Hematopoietic multipotent progenitor cell treated with erythropoietin and hydrocortisone succinate and interleukin-3 and kit ligand, for 17 days (in vitro differentiated cells): ENCODE results near the gene GOLGA6L26.
A peak's percentile ranks its signal among the peaks of the same experiment; 100 is the strongest.
"Not testable (repeated sequence)": the region's sequence is repeated elsewhere in the genome, so short reads cannot be mapped to it uniquely, and the experiment has no call there.

Source experiments
- DNase-seq: peaks from one replicate; pipeline ENCODE4 v3.0.0-alpha.2; 2015; ENCODE audit warnings: low spot score

GOLGA6L26 gene

GRCh38 chr15:23334096-23334495, at the start of gene GOLGA6L26:
Gene GOLGA6L26 (minus strand): TSS chr15:23334196. CDS start chr15:23334135, 61 bp downstream.
- not testable (repeated sequence) for DNase-seq

GRCh38 chr15:23381192-23381591, 47.2 kb upstream of the GOLGA6L26 start:
- DNase-seq: not testable (repeated sequence)

GRCh38 chr15:23380700-23381099, 46.7 kb upstream of the GOLGA6L26 start:
- DNase-seq: not testable (repeated sequence)

- DNase-seq: not testable (repeated sequence)
Observed at GRCh38 chr15:23378946-23379345, 45.0 kb upstream of the GOLGA6L26 start.

GRCh38 chr15:23374226-23374625, 40.2 kb upstream of the GOLGA6L26 start:
- not testable (repeated sequence) for DNase-seq

- not testable (repeated sequence) for DNase-seq
Observed at GRCh38 chr15:23372891-23373600, 39.0 kb upstream of the GOLGA6L26 start.

- no peak for DNase-seq
Observed at GRCh38 chr15:23372284-23372683, 38.3 kb upstream of the GOLGA6L26 start.

GRCh38 chr15:23371868-23372267, 37.9 kb upstream of the GOLGA6L26 start:
- not testable (repeated sequence) for DNase-seq

- not testable (repeated sequence) for DNase-seq
Observed at GRCh38 chr15:23371134-23371533, 37.1 kb upstream of the GOLGA6L26 start.

- DNase-seq: no peak
Observed at GRCh38 chr15:23370578-23370977, 36.6 kb upstream of the GOLGA6L26 start.

- not testable (repeated sequence) for DNase-seq
Observed at GRCh38 chr15:23364261-23364660, 30.3 kb upstream of the GOLGA6L26 start.

GRCh38 chr15:23362622-23363021, 28.6 kb upstream of the GOLGA6L26 start:
- not testable (repeated sequence) for DNase-seq

GRCh38 chr15:23354448-23354847, 20.5 kb upstream of the GOLGA6L26 start, which contains the start of gene GOLGA8S:
Gene GOLGA8S (plus strand): TSS chr15:23354748. CDS start chr15:23354810, 62 bp downstream.
- not testable (repeated sequence) for DNase-seq

- not testable (repeated sequence) for DNase-seq
Observed at GRCh38 chr15:23311233-23311632, 22.8 kb downstream of the GOLGA6L26 start.

- not testable (repeated sequence) for DNase-seq
Observed at GRCh38 chr15:23305921-23306320, 28.1 kb downstream of the GOLGA6L26 start.

- not testable (repeated sequence) for DNase-seq
Observed at GRCh38 chr15:23304805-23305204, 29.2 kb downstream of the GOLGA6L26 start.

GRCh38 chr15:23304267-23304666, 29.7 kb downstream of the GOLGA6L26 start:
- not testable (repeated sequence) for DNase-seq

- DNase-seq: peak; percentile 36
Observed at GRCh38 chr15:23303654-23304053, 30.3 kb downstream of the GOLGA6L26 start.

- not testable (repeated sequence) for DNase-seq
Observed at GRCh38 chr15:23303246-23303645, 30.8 kb downstream of the GOLGA6L26 start.
